ENCODE measurements around the gene DUS1L.

The DUS1L gene

DNA sequence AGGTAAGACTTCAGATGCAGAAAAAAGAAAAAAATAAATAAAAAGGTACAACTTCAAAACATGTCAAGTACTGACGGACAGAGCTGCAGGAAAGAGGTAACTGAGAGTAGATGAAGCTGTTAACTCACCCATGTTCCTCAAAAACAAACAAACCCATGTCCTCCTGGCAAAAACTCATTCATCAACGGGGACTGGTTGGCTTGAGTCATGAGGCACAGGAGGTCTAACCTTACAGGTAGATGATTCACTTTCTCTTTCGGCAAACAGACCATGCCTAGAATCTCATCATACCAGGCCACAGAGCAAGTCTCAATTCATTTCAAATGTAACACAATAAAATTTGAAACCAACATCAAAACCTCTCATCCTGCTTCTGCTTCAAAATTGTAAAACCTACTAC is 44.7 kb upstream of the DUS1L start:
- Histone ChIP-seq H4K20me1 (ENCODE audit: control insufficient read depth, insufficient read depth, low read depth, low read length) (no peaks in the 10 kb centered on the region), H3K27ac (ENCODE audit: low read depth, low read length) (no peak overlapping the region), H3K4me1 (ENCODE audit: control insufficient read depth, low read length) (peaks cover 22% of the 10 kb centered on the region), H3K79me2 (ENCODE audit: control insufficient read depth, low read length) (no peaks in the 10 kb centered on the region), H3K9me2 (replicated peaks; ENCODE audit: control insufficient read depth, low read length) (no peaks in the 10 kb centered on the region), H3K4me2 (ENCODE audit: low read length) (no peak overlapping the region), H3K27me3 (ENCODE audit: control insufficient read depth, low read length) (no peaks in the 10 kb centered on the region), H3F3A (ENCODE audit: control insufficient read depth, insufficient read depth) (no peaks in the 10 kb centered on the region), H3K9me3 (ENCODE audit: control insufficient read depth, insufficient read depth, low read length) (no peaks in the 10 kb centered on the region), H3K4me3 (ENCODE audit: low read length) (no peak overlapping the region), H3K36me3 (ENCODE audit: control insufficient read depth, low read length) (no peaks in the 10 kb centered on the region)
- TF ChIP-seq EZH2phosphoT487 (IDR thresholded peaks at IDR 0.05; ENCODE audit: borderline replicate concordance, low read length) (no peak), CTCF (IDR thresholded peaks at IDR 0.05; ENCODE audit: low read depth, low read length, poor library complexity, severe bottlenecking) (no peak)

DNA sequence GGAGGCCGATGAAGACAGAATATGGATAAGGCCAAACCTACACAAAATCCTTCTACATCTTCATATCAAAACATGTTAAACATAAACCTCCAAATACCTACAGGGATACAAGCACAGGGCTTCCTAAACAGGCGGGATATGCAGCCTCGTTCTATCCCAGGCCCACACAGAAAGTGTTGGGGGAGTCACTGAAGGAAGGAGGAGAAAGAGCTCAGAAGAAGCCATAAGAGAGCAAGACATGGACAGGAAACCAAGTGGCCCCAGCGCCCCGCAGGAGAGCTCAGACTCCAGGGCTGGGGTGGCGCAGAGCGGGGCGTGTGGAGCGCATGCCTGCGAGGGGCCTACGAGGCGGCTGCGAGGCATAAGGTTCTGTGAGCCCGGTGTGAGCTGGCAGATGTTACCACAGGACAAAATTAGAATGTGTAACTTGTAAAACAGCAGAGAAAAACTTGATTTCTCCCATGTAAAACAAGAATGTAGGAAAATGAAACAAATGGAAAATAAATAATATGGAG is 43.4 kb upstream of the DUS1L start:
- Histone ChIP-seq H3K4me1 (ENCODE audit: control insufficient read depth, low read length) (peaks cover 24% of the 10 kb centered on the region), H3K27ac (ENCODE audit: low read depth, low read length) (no peak overlapping the region)

GRCh38 chr17:82108496-82108945 is 42.9 kb upstream of the DUS1L start:
- Histone ChIP-seq H3K4me1 (ENCODE audit: control insufficient read depth, low read length) (peaks cover 24% of the 10 kb centered on the region), H3K79me2 (ENCODE audit: control insufficient read depth, low read length) (no peaks in the 10 kb centered on the region), H3F3A (ENCODE audit: control insufficient read depth, insufficient read depth) (no peaks in the 10 kb centered on the region; the same call in 1 of the 2 replicates), H3K27ac (ENCODE audit: low read depth, low read length) (no peak overlapping the region), H3K9me3 (ENCODE audit: control insufficient read depth, insufficient read depth, low read length) (no peaks in the 10 kb centered on the region), H3K9me2 (replicated peaks; ENCODE audit: control insufficient read depth, low read length) (no peaks in the 10 kb centered on the region), H3K4me3 (ENCODE audit: low read length) (no peak overlapping the region), H3K27me3 (ENCODE audit: control insufficient read depth, low read length) (no peaks in the 10 kb centered on the region), H3K36me3 (ENCODE audit: control insufficient read depth, low read length) (no peaks in the 10 kb centered on the region), H4K20me1 (ENCODE audit: control insufficient read depth, insufficient read depth, low read depth, low read length) (no peaks in the 10 kb centered on the region), H3K4me2 (ENCODE audit: low read length) (no peak overlapping the region)
- no peak for TF ChIP-seq EZH2phosphoT487 (IDR thresholded peaks at IDR 0.05; ENCODE audit: borderline replicate concordance, low read length)
- no peak for TF ChIP-seq CTCF (IDR thresholded peaks at IDR 0.05; ENCODE audit: low read depth, low read length, poor library complexity, severe bottlenecking)

More for the DNA sequence above, 43.4 kb upstream of the DUS1L start:
- Histone ChIP-seq H3K36me3 (ENCODE audit: control insufficient read depth, low read length) (no peaks in the 10 kb centered on the region), H3K9me2 (replicated peaks; ENCODE audit: control insufficient read depth, low read length) (no peaks in the 10 kb centered on the region), H3K9me3 (ENCODE audit: control insufficient read depth, insufficient read depth, low read length) (no peaks in the 10 kb centered on the region), H3K79me2 (ENCODE audit: control insufficient read depth, low read length) (no peaks in the 10 kb centered on the region), H3F3A (ENCODE audit: control insufficient read depth, insufficient read depth) (no peaks in the 10 kb centered on the region; the same call in 1 of the 2 replicates), H3K4me3 (ENCODE audit: low read length) (no peak overlapping the region), H3K4me2 (ENCODE audit: low read length) (no peak overlapping the region), H3K27me3 (ENCODE audit: control insufficient read depth, low read length) (no peaks in the 10 kb centered on the region), H4K20me1 (ENCODE audit: control insufficient read depth, insufficient read depth, low read depth, low read length) (no peaks in the 10 kb centered on the region)
- TF ChIP-seq EZH2phosphoT487 (IDR thresholded peaks at IDR 0.05; ENCODE audit: borderline replicate concordance, low read length), result no peak
- TF ChIP-seq CTCF (IDR thresholded peaks at IDR 0.05; ENCODE audit: low read depth, low read length, poor library complexity, severe bottlenecking), result no peak

Measured in DOHH2 (cell line).